RPMI7951 (cell line): ENCODE results near the gene WDR62. TPM values are rescaled to one million over a fixed set of nuclear protein-coding genes. Genes with fewer than 3 reads are reported as not detected.
A peak's percentile ranks its signal among the peaks of the same experiment; 100 is the strongest.
"Not testable (repeated sequence)": the region's sequence is repeated elsewhere in the genome, so short reads cannot be mapped to it uniquely, and the experiment has no call there.

Experiments
- DNase-seq: peaks from one replicate; pipeline ENCODE4 v3.0.0-alpha.2; 2012; ENCODE audit warnings: low read depth
- total RNA-seq: library from RNA; depleted of rRNA; stranded (reverse); fragments of >200 nt; shearing (Covaris generic); gene quantifications from 2 replicates; pipeline ENCODE4 v1.2.3, GENCODE V29; 2014

Gene WDR62
- total RNA-seq, 1 experiment from 2014 or later, result 16.1 TPM

GRCh38 chr19:36032251-36033104 lies 22.2 kb upstream of the WDR62 start, which contains the start of gene CLIP3:
CLIP3 (minus strand) TSS chr19:36032873; CDS start chr19:36032357, 516 bp downstream.
- DNase-seq, result peak; percentile 68

- DNase-seq, result no peak
Measured at GRCh38 chr19:36040495-36040894, 14.2 kb upstream of the WDR62 start.

GRCh38 chr19:36041092-36041491 lies 13.6 kb upstream of the WDR62 start:
- DNase-seq, result not testable (repeated sequence)

- peak; percentile 30 for DNase-seq
Measured at GRCh38 chr19:36041831-36042230, 12.9 kb upstream of the WDR62 start.

- DNase-seq, result no peak
Measured at GRCh38 chr19:36043952-36044351, 10.7 kb upstream of the WDR62 start.

DNA sequence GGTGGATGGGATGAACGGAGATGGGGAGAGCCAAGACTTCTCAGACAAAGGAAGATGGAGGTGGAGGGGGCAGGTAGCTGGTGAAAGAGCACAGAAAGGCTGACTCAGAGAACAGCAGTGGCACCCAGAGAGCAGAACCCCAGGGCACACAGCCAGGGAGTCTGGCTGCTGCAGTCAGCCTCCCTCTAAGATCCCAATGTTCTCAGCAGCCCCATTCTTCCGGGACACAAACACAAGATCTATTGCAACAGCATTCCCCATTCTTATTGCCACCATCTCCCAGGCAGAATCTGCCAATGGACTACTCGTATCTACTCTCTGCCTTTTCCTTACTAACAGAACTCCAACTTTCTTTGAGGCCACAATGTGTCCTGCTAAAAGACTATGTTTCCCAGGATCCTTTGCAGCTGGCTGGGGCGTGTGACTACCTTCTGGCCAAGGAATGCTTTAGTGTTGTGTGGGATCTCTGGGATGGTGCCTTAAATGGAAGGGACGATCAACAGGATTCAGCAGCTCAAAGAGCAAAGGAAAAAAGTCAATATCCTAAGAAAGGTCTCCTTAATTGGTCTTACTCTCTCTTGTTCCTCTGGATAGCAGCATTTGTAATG lies 8.2 kb upstream of the WDR62 start:
- DNase-seq, result no peak

DNA sequence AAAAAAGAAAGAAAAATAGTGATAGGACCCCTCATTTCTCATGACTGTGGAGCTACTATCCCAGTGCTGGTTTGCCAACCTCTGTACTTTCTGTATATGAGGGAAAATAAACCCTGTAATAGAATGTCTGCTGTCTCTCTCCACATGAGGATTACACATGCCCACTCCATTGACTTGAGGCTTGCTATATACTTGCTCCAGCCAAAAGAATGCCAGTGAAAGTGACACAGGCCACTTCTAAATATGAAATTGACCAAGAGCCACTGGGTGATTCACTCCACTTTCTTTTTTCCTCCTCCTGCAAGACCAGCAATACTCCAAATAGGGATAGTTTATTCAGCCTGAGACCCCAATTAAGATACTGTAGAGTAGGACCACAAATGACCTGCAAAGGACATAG lies 6.9 kb upstream of the WDR62 start:
- no peak for DNase-seq

DNA sequence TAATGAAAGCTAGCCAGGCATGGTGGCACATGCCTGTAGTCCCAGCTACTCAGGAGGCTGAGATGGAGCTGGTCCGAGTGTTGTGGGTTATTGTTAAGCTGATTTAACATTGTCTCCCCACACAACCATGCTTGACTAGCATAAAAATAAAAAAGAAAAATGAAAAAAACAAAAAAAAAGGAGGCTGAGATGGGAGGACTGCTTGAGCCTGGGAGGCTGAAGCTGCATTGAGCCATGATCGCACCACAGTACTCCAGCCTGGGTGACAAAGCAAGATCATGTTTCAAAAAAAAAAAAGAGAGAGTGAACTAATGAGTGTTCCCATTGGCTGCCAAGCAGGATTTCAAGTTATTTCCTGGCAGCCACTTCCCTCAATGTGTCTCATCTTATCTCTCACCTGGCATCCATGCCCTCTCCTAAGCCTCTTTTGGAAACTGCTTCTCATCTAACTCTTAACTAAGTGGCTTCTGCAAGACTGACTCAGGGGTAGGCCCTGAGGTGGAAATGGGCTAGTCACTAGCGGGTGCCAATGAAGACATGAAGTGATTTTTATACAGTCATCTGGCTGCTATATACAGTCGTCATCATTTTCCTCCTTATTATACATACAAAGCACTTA lies 5.5 kb upstream of the WDR62 start:
- no peak for DNase-seq

DNA sequence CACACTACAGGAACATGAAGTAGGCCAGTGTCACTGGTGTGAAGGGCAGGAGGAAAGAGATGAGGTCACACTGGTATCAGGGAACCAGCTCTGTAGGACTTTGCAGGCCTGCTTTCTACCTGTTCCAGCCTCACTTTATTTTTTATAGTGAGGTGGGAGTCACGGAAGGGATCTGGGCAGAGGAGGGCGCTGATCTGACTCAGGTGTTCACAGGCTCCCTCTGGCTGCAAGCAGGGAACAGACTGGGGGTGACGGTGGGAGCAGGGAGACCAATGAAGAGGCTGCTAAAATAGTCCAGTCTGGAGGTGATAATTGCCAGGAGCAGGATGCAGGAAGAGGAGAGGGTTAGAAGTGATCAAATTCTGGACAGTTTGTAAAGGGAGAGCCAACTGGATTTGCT lies 3.5 kb upstream of the WDR62 start:
- no peak for DNase-seq

DNA sequence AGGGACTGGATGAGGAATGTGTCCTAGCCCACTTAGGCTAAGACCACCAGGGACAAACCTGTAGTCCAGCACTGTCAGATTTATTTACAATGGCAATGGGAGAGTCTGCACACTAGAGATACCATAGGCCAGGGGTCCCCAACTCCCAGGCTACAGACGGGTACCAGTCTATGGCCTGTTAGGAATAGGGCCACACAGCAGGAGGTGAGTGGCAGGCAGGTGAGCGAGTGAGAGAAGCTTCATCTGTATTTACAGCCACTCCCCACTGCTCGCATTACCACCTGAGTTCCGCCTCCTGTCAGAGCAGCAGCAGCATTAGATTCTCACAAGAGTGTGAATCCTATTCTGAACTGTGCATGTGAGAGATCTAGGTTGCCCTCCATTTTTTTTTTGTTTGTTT lies 3.1 kb upstream of the WDR62 start:
- no peak for DNase-seq

DNA sequence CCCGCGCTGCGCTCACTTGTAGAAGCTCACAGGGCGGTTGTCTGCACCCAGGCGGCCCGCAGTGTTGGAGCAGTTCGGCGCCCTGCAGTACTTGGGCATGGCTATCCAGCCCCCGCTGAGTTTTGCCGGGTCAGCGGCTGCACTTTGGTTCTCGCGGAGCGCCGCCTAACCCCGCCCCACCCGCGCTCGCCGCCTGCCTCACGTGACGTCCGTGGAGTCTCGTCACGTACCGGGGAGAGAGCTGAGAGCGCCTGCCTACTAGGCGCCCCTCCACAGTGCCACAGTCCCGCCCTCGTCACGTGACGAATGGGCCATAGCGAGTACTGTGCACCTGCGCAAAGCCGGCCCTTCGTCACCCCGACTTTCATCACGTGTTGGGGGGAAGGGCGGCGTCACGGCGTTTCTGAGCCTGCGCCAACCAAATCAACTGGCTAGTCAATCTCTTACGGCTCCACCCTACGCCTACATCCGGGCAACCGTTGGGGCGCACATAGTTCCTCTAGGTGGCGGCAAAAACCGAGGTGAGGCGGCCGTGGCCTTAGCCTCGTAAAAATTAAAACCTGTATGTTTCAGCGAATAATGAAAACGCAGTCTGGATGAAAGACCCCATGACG lies 471 bp upstream of the WDR62 start, which contains the start of gene THAP8:
THAP8 (minus strand) TSS at position 167 of the 614 bp plus-strand sequence; CDS start at position 99, 68 bp downstream.
- DNase-seq, result peak; percentile 99

DNA sequence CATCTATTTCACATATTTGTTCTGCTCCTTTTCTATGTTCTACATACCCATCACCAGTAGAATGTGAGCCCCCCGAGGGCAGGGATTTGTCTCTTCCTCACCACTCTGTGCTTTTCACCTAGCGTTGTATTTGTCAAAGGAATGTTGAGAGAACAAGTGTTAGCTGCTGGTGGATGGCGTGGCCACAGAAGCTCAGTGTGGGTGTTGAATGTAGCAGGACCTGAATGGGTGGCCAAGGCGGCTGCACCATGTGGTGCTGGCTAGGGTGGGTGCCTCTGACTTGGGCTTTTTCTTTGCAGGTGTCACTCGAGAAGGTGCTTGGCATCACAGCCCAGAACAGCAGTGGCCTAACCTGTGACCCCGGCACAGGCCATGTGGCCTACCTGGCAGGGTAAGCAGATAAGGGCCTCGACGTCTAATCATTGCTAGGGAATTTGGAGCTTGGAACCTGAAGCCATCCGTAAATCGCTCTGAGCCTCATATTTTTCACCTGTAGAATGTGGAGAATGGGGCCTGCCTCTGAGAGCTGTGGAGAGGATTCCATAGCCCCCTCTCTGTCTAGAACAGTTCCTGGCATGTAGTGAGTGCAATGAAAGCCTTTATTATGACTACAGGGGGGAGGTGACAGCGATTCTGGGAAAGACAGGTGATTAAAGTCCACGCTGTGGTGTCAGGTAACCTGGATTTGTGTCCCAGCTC lies 3.9 kb downstream of the WDR62 start:
- DNase-seq, result no peak

DNA sequence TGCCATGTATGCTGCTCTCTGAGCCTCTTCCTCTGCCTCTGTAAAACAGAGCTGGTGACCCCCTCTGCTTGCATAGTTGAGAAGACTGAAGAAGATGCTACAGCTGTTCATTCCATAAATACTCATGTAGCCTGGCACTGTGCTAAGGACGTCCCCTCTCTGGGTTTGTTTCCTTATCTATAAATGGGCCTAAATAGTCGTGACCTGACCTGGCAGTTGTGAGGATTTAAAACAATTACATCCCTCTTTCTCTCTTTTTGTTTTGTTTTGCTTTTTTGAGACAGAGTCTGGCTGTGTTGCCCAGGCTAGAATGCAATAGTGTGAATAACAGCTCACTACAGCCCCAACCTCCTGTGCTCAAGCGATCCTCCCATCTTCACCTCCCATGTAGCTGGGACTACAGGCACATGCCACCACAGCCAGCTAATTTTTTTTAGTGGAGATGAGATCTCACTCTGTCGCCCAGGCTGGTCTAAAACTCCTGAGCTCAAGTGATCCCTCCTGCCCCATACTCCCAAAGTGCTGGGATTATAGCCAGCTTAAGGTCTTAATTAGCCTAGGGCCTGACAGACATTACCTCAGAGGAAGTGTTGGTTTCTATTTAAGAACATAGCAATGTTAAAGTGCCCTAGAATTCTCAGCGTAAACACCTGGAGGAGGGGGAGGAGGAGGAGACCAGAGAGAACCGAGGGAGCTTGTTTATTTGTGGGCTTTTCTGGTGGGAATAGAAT lies 4.6 kb downstream of the WDR62 start:
- no peak for DNase-seq

DNA sequence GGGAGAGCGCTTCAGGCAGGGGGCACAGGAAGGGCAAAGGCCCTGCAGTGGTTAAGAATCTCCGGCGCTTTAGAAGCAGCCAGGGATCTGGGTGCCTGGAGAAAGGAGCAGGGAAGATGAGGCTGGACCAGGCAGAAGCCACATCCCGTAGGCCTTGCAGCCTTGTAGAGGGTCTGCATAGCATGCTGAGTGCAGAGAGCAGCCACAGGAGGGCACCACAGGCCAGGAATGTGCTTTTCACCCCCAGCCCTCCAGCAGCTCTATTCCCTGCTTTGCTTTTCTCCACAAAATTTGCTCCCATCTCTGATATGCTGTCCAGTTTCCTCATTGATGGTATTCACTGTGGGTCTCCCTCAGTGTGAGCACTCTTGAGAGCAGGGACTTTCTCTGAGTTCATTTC lies 5.7 kb downstream of the WDR62 start:
- peak; percentile 50 for DNase-seq

DNA sequence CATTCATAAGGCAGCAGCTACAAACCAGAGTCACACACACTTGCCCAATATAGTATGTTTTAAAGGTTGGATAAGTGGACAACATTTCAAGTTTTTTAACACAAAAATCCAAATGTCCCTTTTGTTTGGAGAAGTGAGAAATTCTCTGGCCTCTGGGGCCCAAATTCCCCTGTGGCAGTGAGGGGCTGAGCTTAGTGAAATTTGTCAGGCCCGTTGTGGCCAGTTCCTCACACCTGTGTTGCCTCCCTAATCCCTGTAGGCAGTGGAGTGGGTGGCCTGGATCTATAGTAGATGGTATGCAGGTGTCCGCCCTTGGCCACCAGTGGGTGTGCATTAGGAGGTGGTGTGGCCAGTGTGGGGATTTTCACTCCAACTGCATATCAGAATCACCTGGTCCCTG lies 6.7 kb downstream of the WDR62 start:
- DNase-seq, result no peak

DNA sequence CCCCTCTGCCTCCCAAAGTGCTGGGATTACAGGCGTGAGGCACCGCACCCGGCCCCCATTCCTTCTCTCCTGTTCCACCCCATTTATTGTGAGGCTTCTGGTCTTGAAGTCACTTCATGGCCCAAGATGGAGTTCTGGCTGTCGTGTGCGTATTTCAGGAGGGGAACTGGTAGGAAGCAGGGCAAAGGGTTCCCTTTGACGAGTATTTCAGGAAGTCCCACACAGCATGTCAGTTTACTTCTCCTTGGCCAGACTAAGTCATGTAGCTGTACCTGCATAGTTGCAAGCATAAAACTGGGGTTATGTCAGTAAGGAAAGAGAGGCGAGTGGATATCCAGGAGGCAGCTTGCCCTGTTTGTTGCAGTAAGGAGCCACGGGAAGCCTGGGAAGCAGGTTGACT lies 10.1 kb downstream of the WDR62 start:
- no peak for DNase-seq

DNA sequence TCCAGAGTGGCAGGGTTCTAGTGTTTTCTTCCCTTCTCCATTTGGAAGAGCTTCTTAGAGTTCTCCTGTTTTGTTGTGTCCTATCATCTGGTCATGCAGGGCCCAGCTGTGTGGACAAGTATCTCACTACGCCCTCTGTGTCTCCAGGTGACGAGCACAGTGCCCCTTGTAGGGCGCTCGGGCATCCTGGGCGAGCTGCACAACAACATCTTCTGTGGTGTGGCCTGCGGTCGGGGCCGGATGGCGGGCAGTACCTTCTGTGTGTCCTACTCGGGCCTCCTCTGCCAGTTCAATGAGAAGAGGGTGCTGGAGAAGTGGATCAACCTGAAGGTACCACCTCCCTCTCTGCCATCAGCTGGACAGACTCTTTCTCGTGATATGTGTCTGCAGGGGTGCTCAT lies 13.0 kb downstream of the WDR62 start:
- no peak for DNase-seq

DNA sequence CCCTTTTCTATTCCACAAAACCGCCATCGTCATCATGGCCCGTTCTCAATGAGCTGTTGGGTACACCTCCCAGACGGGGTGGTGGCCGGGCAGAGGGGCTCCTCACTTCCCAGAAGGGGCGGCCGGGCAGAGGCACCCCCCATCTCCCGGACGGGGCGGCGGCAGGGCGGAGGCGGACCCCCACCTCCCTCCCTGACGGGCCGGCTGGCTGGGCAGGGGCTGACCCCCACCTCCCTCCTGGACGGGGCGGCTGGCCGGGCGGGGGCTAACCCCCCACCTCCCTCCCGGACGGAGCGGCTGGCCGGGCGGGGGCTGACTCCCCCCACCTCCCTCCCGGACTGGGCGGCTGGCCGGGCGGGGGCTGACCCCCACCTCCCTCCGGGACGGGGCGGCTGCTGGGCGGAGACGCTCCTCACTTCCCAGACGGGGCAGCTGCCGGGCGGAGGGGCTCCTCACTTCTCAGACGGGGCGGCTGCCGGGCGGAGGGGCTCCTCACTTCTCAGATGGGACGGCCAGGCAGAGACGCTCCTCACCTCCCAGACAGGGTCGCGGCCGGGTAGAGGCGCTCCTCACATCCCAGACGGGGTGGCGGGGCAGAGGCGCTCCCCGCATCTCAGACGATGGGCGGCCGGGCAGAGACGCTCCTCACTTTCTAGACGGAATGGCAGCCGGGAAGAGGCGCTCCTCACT lies 14.3 kb downstream of the WDR62 start:
- DNase-seq, result not testable (repeated sequence)

- no peak for DNase-seq
Measured at GRCh38 chr19:36072081-36072480, 17.4 kb downstream of the WDR62 start.

GRCh38 chr19:36073121-36073876 lies 18.6 kb downstream of the WDR62 start:
- no peak for DNase-seq
